Measurements from ENCODE around the gene LRBA. TPM values are rescaled to one million over a fixed set of nuclear protein-coding genes. Genes with fewer than 3 reads are reported as not detected.

Gene LRBA
- total and polyA plus RNA-seq, 2 of the 4 experiments (the other 2 are of a cell fraction), result 10.2 to 51.6 TPM

- dilution Hi-C loops (cut with HindIII; ENCODE audit: low sequenced_read_pairs, unreplicated experiment) (no loop called here), intact Hi-C loops (cut with micrococcal nuclease) (no loop called here), in situ Hi-C loops (cut with MboI; ENCODE audit: low sequenced_read_pairs) (no loop called here)
- H2BK120ac ChIP-seq (ENCODE audit: low read depth, low read length), result no peak overlapping the region
- H3K9me1 ChIP-seq (ENCODE audit: insufficient read depth, low read length), result no peaks in the 10 kb centered on the region
- no peak overlapping the region for H2BK20ac ChIP-seq (ENCODE audit: low read depth, low read length)
- no peak overlapping the region for H2AFZ ChIP-seq (replicated peaks; ENCODE audit: low read length, poor library complexity)
- H3K4me3 ChIP-seq (ENCODE audit: insufficient read depth, low read depth, low read length), result no peak overlapping the region
- no peak overlapping the region for H4K8ac ChIP-seq (ENCODE audit: low read depth in 2 of 2, low read length in 2 of 2)
- H3K27me3 ChIP-seq (ENCODE audit: control insufficient read depth, insufficient read depth, low read length), result no peaks in the 10 kb centered on the region
- BruUV-seq (replicated peaks), result no TSS peak
- H3K18ac ChIP-seq (ENCODE audit: low read depth, low read length), result no peak overlapping the region
- TF ChIP-seq MXI1 (IDR thresholded peaks at IDR 0.05; ENCODE audit: borderline replicate concordance, low read depth, low read length) (no peak), FOS (IDR thresholded peaks at IDR 0.05; ENCODE audit: low read depth, low read length) (no peak)
- H3K9me3 ChIP-seq (ENCODE audit: control insufficient read depth, insufficient read depth, low read length), result no peaks in the 10 kb centered on the region
- H4K91ac ChIP-seq (ENCODE audit: insufficient read depth, low read depth, low read length), result no peak overlapping the region
- no peak overlapping the region for H3K56ac ChIP-seq (ENCODE audit: extremely low read depth, insufficient read depth, low read length)
- no peak overlapping the region for H3K27ac ChIP-seq (ENCODE audit: insufficient read depth, low read length)
- no peak overlapping the region for H4K5ac ChIP-seq (ENCODE audit: low read depth, low read length)
- H2AK9ac ChIP-seq (replicated peaks; ENCODE audit: low read depth, low read length, poor library complexity), result no peak overlapping the region
- H2AK5ac ChIP-seq (ENCODE audit: low read depth, low read length), result no peak overlapping the region
- H3K4ac ChIP-seq (ENCODE audit: low read depth, low read length), result no peak overlapping the region
- no peak overlapping the region for H3K9ac ChIP-seq (ENCODE audit: low read depth, low read length)
- H4K20me1 ChIP-seq (ENCODE audit: insufficient read depth, low read length), result no peaks in the 10 kb centered on the region
- H3K36me3 ChIP-seq (ENCODE audit: control insufficient read depth, insufficient read depth, low read length), result no peaks in the 10 kb centered on the region
- DNase-seq, result no peak
- H2BK5ac ChIP-seq (ENCODE audit: low read depth, low read length, poor library complexity, severe bottlenecking), result no peak overlapping the region
- ATAC-seq (ENCODE audit: low read depth), result no peak
- H3K4me2 ChIP-seq (ENCODE audit: low read depth, low read length), result no peak overlapping the region
- H3K79me1 ChIP-seq (ENCODE audit: low read depth in 1 of 2, low read length in 2 of 2), result no peaks in the 10 kb centered on the region; a peak in 1 of 4 replicates
- POLR2A ChIA-PET (ENCODE audit: unreplicated experiment), result no interaction called here
- H3K4me1 ChIP-seq (ENCODE audit: control insufficient read depth, insufficient read depth, low read length), result no peaks in the 10 kb centered on the region
- WGBS, 2 experiments (ENCODE audit: extremely low coverage in 2 of 2, insufficient read length in 1 of 2), result no CpG with 5 or more reads among the region's 6 CpGs
- H2BK15ac ChIP-seq (ENCODE audit: low read depth, low read length), result no peak overlapping the region
- H3K14ac ChIP-seq (replicated peaks; ENCODE audit: low read depth, low read length), result no peak overlapping the region
- no peak overlapping the region for H3K23ac ChIP-seq (ENCODE audit: low read depth, low read length)
- CTCF ChIA-PET, result no interaction called here
These were observed 70.4 kb downstream of the LRBA start for GRCh38 chr4:150944660-150945059.
